Bladder microvascular endothelial cell (primary cell): ENCODE data around the gene DYNC1I1. TPM values are rescaled to one million over a fixed set of nuclear protein-coding genes. Genes with fewer than 3 reads are reported as not detected.

Experiments
- total RNA-seq: library from RNA; depleted of rRNA; stranded (reverse); fragments of >200 nt; gene quantifications from 2 replicates; pipeline ENCODE4 v1.2.3, GENCODE V29; 2014

DYNC1I1 gene
- total RNA-seq = 0.49 and 31.3 TPM in 2 replicates

GRCh38 chr7:95772298-95772770 lies at the start of gene DYNC1I1:
Gene DYNC1I1 (plus strand): TSS chr7:95772554. CDS start chr7:95804730, 32,176 bp downstream.

Other genes with a start within 250 kb of the DYNC1I1 start
- gene PDK4, start 176.0 kb upstream of the DYNC1I1 start, total RNA-seq = 17.8 and 58.7 TPM in 2 replicates